Measurements from ENCODE around the gene PKIG. TPM values are rescaled to one million over a fixed set of nuclear protein-coding genes. Genes with fewer than 3 reads are reported as not detected.

The PKIG gene
- total and polyA plus RNA-seq, 10 of the 15 experiments (the other 5 are each of a cell fraction or from before 2014, with no cell fraction given): 5.7 to 82.3 (median 39.7) TPM

- BruUV-seq (replicated peaks): no TSS peak
- 0% methylated on average over 1 of the region's 1 CpG for WGBS (ENCODE audit: insufficient coverage, insufficient replicate concordance, low lambda C conversion rate, missing lambda C conversion rate)
Measured at GRCh38 chr20:44594730-44595129, 12.4 kb downstream of the PKIG start.

More at GRCh38 chr20:44594730-44595129, 12.4 kb downstream of the PKIG start:
- Histone ChIP-seq H3K27ac (ENCODE audit: control insufficient read depth, insufficient read depth) (no peak overlapping the region), H3K4me3 (no peak overlapping the region), H3K9ac (ENCODE audit: control insufficient read depth, insufficient read depth, low read length) (no peak overlapping the region), H4K20me1 (ENCODE audit: control insufficient read depth, insufficient read depth) (no peaks in the 10 kb centered on the region), H3K36me3 (ENCODE audit: control insufficient read depth in 2 of 2, insufficient read depth in 2 of 2, low read length in 1 of 2) (peaks cover 0 to 4% of the 10 kb centered on the region in 2 experiments; a peak in 2 of 4 replicates), H3K4me2 (ENCODE audit: control insufficient read depth, insufficient read depth) (peak overlapping the region; percentile 38; the same call in 1 of the 2 replicates), H3K79me2 (ENCODE audit: control insufficient read depth, insufficient read depth, low read length) (no peaks in the 10 kb centered on the region), H3K27me3 (replicated peaks in 1 of 2; ENCODE audit: control insufficient read depth in 2 of 2, insufficient read depth in 2 of 2, low read length in 1 of 2) (no peaks in the 10 kb centered on the region), H3K9me3 (replicated peaks; ENCODE audit: control insufficient read depth, insufficient read depth, low read length) (no peaks in the 10 kb centered on the region), H3K4me1 (ENCODE audit: control insufficient read depth, insufficient read depth, low read length) (peaks cover 25% of the 10 kb centered on the region), H2AFZ (ENCODE audit: control insufficient read depth, low read depth, low read length) (no peak overlapping the region; the same call in 1 of the 2 replicates)
- FAIRE-seq (no peak), DNase-seq (ENCODE audit: low read depth, low spot score) (no peak), ATAC-seq (peak; percentile 70)
- ChIA-PET CTCF (interaction anchor here (1.0 to 6.3 kb wide), 14 partner anchors 8 to 89 kb away, joined by 3 to 67 read pairs (median 6); partner anchors contain the start of genes ADA and PKIG), RAD21 (ENCODE audit: unreplicated experiment) (interaction anchor here (0.6 to 3.0 kb wide), 8 partner anchors 9 to 119 kb away, joined by 3 to 26 read pairs (median 7); partner anchors contain the start of genes PKIG and TTPAL), SMC1A (ENCODE audit: uncharacterized antibody, unreplicated experiment) (interaction anchor here (0.9 to 6.3 kb wide), 9 partner anchors 8 to 383 kb away, joined by 3 to 70 read pairs (median 8); no protein-coding TSS in a partner anchor), POLR2A (interaction anchor here (0.7 to 2.9 kb wide), 6 partner anchors 8 to 58 kb away, joined by 3 to 31 read pairs (median 6); partner anchors contain the start of gene PKIG)
- intact Hi-C loops (cut with micrococcal nuclease; ENCODE audit: unreplicated experiment) (no loop called here), in situ Hi-C loops (cut with MboI) (no loop called here)
- peak; percentile 81; the same call in 1 of the 2 replicates for TF ChIP-seq RELB (IDR thresholded peaks at IDR 0.05; ENCODE audit: low read depth)
- peak in 1 of 2 experiments; percentile 43; a peak in 1 of 4 replicates for TF ChIP-seq EP300 (IDR thresholded peaks at IDR 0.05; ENCODE audit: borderline replicate concordance in 1 of 2, control insufficient read depth in 1 of 2, low read depth in 2 of 2, low read length in 2 of 2)
- peak; percentile 60; the same call in 1 of the 2 replicates for TF ChIP-seq IKZF1 (conservative IDR thresholded peaks at IDR 0.05)
- no peak for TF ChIP-seq CHD4 (IDR thresholded peaks at IDR 0.05)
- peak; percentile 43 to 67; a peak in 3 of 4 replicates for TF ChIP-seq IKZF2 (IDR thresholded peaks at IDR 0.05)
- TF ChIP-seq SKIL (IDR thresholded peaks at IDR 0.05; ENCODE audit: low read depth, poor library complexity, severe bottlenecking): no peak
- 0 out of 2 replicates have a peak, but pooled peaks have one; percentile 32 for TF ChIP-seq TCF12 (IDR thresholded peaks at IDR 0.05; ENCODE audit: low read depth, low read length)
- TF ChIP-seq MEF2B (IDR thresholded peaks at IDR 0.05; ENCODE audit: partially characterized antibody, poor library complexity, severe bottlenecking): peak; percentile 68
- TF ChIP-seq EED (IDR thresholded peaks at IDR 0.05; ENCODE audit: low read depth): peak; percentile 43; the same call in 1 of the 2 replicates
- TF ChIP-seq RELA (IDR thresholded peaks at IDR 0.05; ENCODE audit: borderline replicate concordance, partially characterized antibody): peak; percentile 45
- TF ChIP-seq YY1 (IDR thresholded peaks at IDR 0.05; ENCODE audit: low read depth, low read length): 0 out of 2 replicates have a peak, but pooled peaks have one; percentile 11
